Measurements from ENCODE around the gene ANGEL1.

The ANGEL1 gene

GRCh38 chr14:76769636-76770292, 42.9 kb downstream of the ANGEL1 start:
- Histone ChIP-seq H3K18ac (ENCODE audit: low read length) (no peak overlapping the region), H3K23ac (ENCODE audit: low read length) (no peak overlapping the region), H3K79me1 (ENCODE audit: low read length) (peaks cover 13% of the 10 kb centered on the region), H3K9me3 (ENCODE audit: insufficient read depth, low read depth, low read length) (no peaks in the 10 kb centered on the region), H3K4me2 (ENCODE audit: low read length) (no peak overlapping the region), H2BK120ac (ENCODE audit: insufficient read depth, low read length, poor library complexity) (no peak overlapping the region), H2BK12ac (ENCODE audit: low read length) (no peak overlapping the region), H4K12ac (ENCODE audit: low read depth, low read length) (no peak overlapping the region), H3K4ac (ENCODE audit: low read depth, low read length) (no peak overlapping the region), H3K4me3 (ENCODE audit: low read depth, low read length) (no peak overlapping the region), H3K27me3 (ENCODE audit: insufficient read depth, low read length) (no peaks in the 10 kb centered on the region), H4K8ac (ENCODE audit: low read depth, low read length) (no peak overlapping the region), H3K9ac (ENCODE audit: low read length) (no peak overlapping the region), H4K91ac (ENCODE audit: low read depth, low read length) (no peak overlapping the region), H3K27ac (ENCODE audit: low read depth, low read length) (no peak overlapping the region), H3K79me2 (ENCODE audit: control insufficient read depth, insufficient read depth, low read length, poor library complexity) (no peaks in the 10 kb centered on the region), H3K36me3 (ENCODE audit: control insufficient read depth in 1 of 2, insufficient read depth in 2 of 2, low read length in 2 of 2) (no peaks in the 10 kb centered on the region), H2AK5ac (ENCODE audit: low read length) (peak overlapping the region; percentile 18), H3K4me1 (ENCODE audit: control insufficient read depth in 1 of 2, insufficient read depth in 2 of 2, low read length in 2 of 2) (peaks cover 25 to 37% of the 10 kb centered on the region in 2 experiments), H2BK5ac (ENCODE audit: low read depth, low read length, poor library complexity) (no peak overlapping the region), H3K14ac (ENCODE audit: low read length) (no peak overlapping the region), H2AFZ (ENCODE audit: insufficient read depth, low read length, poor library complexity) (no peak overlapping the region)
- no CpG with 5 or more reads among the region's 18 CpGs for WGBS (ENCODE audit: extremely low coverage, insufficient coverage, insufficient read length)
- no peak for DNase-seq

- WGBS (ENCODE audit: extremely low coverage, insufficient coverage, insufficient read length) = no CpG with 5 or more reads among the region's 11 CpGs
- Histone ChIP-seq H3K36me3 (ENCODE audit: control insufficient read depth in 1 of 2, insufficient read depth in 2 of 2, low read length in 2 of 2) (no peaks in the 10 kb centered on the region), H2BK12ac (ENCODE audit: low read length) (no peak overlapping the region), H4K12ac (ENCODE audit: low read depth, low read length) (no peak overlapping the region), H2BK120ac (ENCODE audit: insufficient read depth, low read length, poor library complexity) (no peak overlapping the region), H3K79me2 (ENCODE audit: control insufficient read depth, insufficient read depth, low read length, poor library complexity) (no peaks in the 10 kb centered on the region), H3K4ac (ENCODE audit: low read depth, low read length) (no peak overlapping the region), H2BK5ac (ENCODE audit: low read depth, low read length, poor library complexity) (no peak overlapping the region), H3K79me1 (ENCODE audit: low read length) (peaks cover 12% of the 10 kb centered on the region), H3K14ac (ENCODE audit: low read length) (no peak overlapping the region), H3K27me3 (ENCODE audit: insufficient read depth, low read length) (no peaks in the 10 kb centered on the region), H3K9ac (ENCODE audit: low read length) (no peak overlapping the region), H3K9me3 (ENCODE audit: insufficient read depth, low read depth, low read length) (no peaks in the 10 kb centered on the region), H4K8ac (ENCODE audit: low read depth, low read length) (no peak overlapping the region), H2AK5ac (ENCODE audit: low read length) (no peak overlapping the region), H3K27ac (ENCODE audit: low read depth, low read length) (no peak overlapping the region), H3K4me1 (ENCODE audit: control insufficient read depth in 1 of 2, insufficient read depth in 2 of 2, low read length in 2 of 2) (peaks cover 23 to 35% of the 10 kb centered on the region in 2 experiments), H3K4me3 (ENCODE audit: low read depth, low read length) (no peak overlapping the region), H3K18ac (ENCODE audit: low read length) (no peak overlapping the region), H3K4me2 (ENCODE audit: low read length) (no peak overlapping the region), H3K23ac (ENCODE audit: low read length) (no peak overlapping the region), H2AFZ (ENCODE audit: insufficient read depth, low read length, poor library complexity) (no peak overlapping the region), H4K91ac (ENCODE audit: low read depth, low read length) (peak overlapping the region; percentile 49)
- no peak for DNase-seq
Measured at GRCh38 chr14:76768671-76769500, 43.8 kb downstream of the ANGEL1 start.

- Histone ChIP-seq H3K79me1 (ENCODE audit: low read length) (peaks cover 7% of the 10 kb centered on the region), H4K8ac (ENCODE audit: low read depth, low read length) (no peak overlapping the region), H4K12ac (ENCODE audit: low read depth, low read length) (no peak overlapping the region), H2AFZ (ENCODE audit: insufficient read depth, low read length, poor library complexity) (peak overlapping the region; percentile 6), H2AK5ac (ENCODE audit: low read length) (no peak overlapping the region), H3K36me3 (ENCODE audit: control insufficient read depth in 1 of 2, insufficient read depth in 2 of 2, low read length in 2 of 2) (no peaks in the 10 kb centered on the region), H3K18ac (ENCODE audit: low read length) (no peak overlapping the region), H4K91ac (ENCODE audit: low read depth, low read length) (no peak overlapping the region), H3K9me3 (ENCODE audit: insufficient read depth, low read depth, low read length) (no peaks in the 10 kb centered on the region), H2BK5ac (ENCODE audit: low read depth, low read length, poor library complexity) (no peak overlapping the region), H3K27ac (ENCODE audit: low read depth, low read length) (no peak overlapping the region), H2BK12ac (ENCODE audit: low read length) (no peak overlapping the region), H3K23ac (ENCODE audit: low read length) (no peak overlapping the region), H3K14ac (ENCODE audit: low read length) (no peak overlapping the region), H3K4me2 (ENCODE audit: low read length) (no peak overlapping the region), H3K79me2 (ENCODE audit: control insufficient read depth, insufficient read depth, low read length, poor library complexity) (no peaks in the 10 kb centered on the region), H3K27me3 (ENCODE audit: insufficient read depth, low read length) (peaks cover 3% of the 10 kb centered on the region), H2BK120ac (ENCODE audit: insufficient read depth, low read length, poor library complexity) (no peak overlapping the region), H3K4me1 (ENCODE audit: control insufficient read depth in 1 of 2, insufficient read depth in 2 of 2, low read length in 2 of 2) (peaks cover 15 to 27% of the 10 kb centered on the region in 2 experiments), H3K4me3 (ENCODE audit: low read depth, low read length) (no peak overlapping the region), H3K9ac (ENCODE audit: low read length) (no peak overlapping the region), H3K4ac (ENCODE audit: low read depth, low read length) (no peak overlapping the region)
- peak; percentile 42 to 45 for DNase-seq
- WGBS (ENCODE audit: extremely low coverage, insufficient coverage, insufficient read length) = no CpG with 5 or more reads among the region's 15 CpGs
Measured at GRCh38 chr14:76767681-76768656, 44.7 kb downstream of the ANGEL1 start.

- Histone ChIP-seq H4K91ac (ENCODE audit: low read depth, low read length) (no peak overlapping the region), H3K9ac (ENCODE audit: low read length) (no peak overlapping the region), H3K14ac (ENCODE audit: low read length) (no peak overlapping the region), H4K12ac (ENCODE audit: low read depth, low read length) (no peak overlapping the region), H3K23ac (ENCODE audit: low read length) (no peak overlapping the region), H3K4ac (ENCODE audit: low read depth, low read length) (no peak overlapping the region), H3K27ac (ENCODE audit: low read depth, low read length) (no peak overlapping the region), H3K36me3 (ENCODE audit: control insufficient read depth in 1 of 2, insufficient read depth in 2 of 2, low read length in 2 of 2) (no peaks in the 10 kb centered on the region), H3K4me1 (ENCODE audit: control insufficient read depth in 1 of 2, insufficient read depth in 2 of 2, low read length in 2 of 2) (peaks cover 15 to 21% of the 10 kb centered on the region in 2 experiments), H3K9me3 (ENCODE audit: insufficient read depth, low read depth, low read length) (no peaks in the 10 kb centered on the region), H2BK120ac (ENCODE audit: insufficient read depth, low read length, poor library complexity) (no peak overlapping the region), H3K4me2 (ENCODE audit: low read length) (no peak overlapping the region), H3K18ac (ENCODE audit: low read length) (no peak overlapping the region), H3K79me1 (ENCODE audit: low read length) (peaks cover 6% of the 10 kb centered on the region), H2BK12ac (ENCODE audit: low read length) (no peak overlapping the region), H2AK5ac (ENCODE audit: low read length) (no peak overlapping the region), H4K8ac (ENCODE audit: low read depth, low read length) (no peak overlapping the region), H2AFZ (ENCODE audit: insufficient read depth, low read length, poor library complexity) (no peak overlapping the region), H3K4me3 (ENCODE audit: low read depth, low read length) (no peak overlapping the region), H3K79me2 (ENCODE audit: control insufficient read depth, insufficient read depth, low read length, poor library complexity) (peaks cover 2% of the 10 kb centered on the region), H3K27me3 (ENCODE audit: insufficient read depth, low read length) (peaks cover 20% of the 10 kb centered on the region), H2BK5ac (ENCODE audit: low read depth, low read length, poor library complexity) (no peak overlapping the region)
- no CpG with 5 or more reads among the region's 6 CpGs for WGBS (ENCODE audit: extremely low coverage, insufficient coverage, insufficient read length)
- no peak for DNase-seq
Measured at GRCh38 chr14:76765461-76765931, 47.2 kb downstream of the ANGEL1 start.

Data from trophoblast cell (in vitro differentiated cells and primary cell).